KBM-7 (cell line): ENCODE measurements around the gene WIZ.

ENCODE experiments used
- DNase-seq: peaks from one replicate; pipeline ENCODE4 v3.0.0-alpha.2; 2015
- in situ Hi-C: fragments of 300-500 bp; cut with MboI; formaldehyde crosslinking; loops from 2 replicates; pipeline ENCODE4 v1.14.3; 2020; ENCODE audit warnings: low sequenced_read_pairs, low pct_unique_long_range_greater_than_20kb, mixed read lengths

The WIZ gene

DNA sequence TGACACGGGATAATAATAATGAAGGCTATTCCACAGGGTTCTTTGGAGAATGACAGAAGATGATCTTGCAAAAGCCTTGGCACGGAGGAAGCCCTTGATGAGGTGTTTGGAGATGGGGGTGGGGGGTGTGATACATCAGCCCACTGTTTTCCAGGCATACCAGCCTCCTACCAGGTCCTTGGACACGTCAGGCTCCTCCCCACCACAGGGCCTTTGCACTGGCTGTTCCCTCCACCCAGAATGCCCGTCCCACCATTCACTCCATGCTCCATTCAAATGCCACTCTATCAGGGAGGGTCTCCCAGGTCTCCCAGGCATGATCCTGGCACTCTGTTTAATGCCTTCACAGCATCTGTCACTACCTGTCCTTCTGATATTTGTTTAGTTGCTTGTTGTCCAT, 2.7 kb downstream of the WIZ start:
- in situ Hi-C loops, result no loop called here
- DNase-seq, result no peak

DNA sequence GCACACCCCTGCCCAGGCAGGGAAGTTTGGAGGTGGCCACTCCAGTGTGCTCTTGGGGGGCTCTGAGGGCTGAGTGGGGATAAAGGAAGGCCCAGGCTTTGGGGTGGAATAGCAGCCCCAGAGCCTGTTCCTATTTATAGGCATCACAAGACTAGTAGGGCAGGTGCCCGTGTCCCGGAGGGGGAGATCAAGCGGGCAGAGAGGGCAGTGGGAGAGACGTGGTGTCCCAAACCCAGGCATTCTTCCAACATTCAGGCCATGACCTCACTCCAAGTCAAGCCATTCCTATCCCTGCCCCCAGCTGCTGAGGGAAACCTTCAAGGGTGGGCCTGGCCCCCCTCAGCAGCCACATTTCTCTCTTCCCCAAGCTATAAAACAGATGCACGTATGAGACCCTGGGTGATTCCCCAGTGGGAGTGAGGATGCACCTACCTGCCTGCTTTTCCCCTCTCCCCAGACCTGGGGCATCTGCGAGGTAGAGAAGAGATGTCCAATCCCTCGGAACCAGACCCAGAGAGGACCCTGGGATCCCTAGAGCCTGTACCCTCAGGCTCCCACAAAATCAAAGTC, 3.9 kb downstream of the WIZ start:
- DNase-seq, result no peak
- in situ Hi-C loops, result no loop called here

DNA sequence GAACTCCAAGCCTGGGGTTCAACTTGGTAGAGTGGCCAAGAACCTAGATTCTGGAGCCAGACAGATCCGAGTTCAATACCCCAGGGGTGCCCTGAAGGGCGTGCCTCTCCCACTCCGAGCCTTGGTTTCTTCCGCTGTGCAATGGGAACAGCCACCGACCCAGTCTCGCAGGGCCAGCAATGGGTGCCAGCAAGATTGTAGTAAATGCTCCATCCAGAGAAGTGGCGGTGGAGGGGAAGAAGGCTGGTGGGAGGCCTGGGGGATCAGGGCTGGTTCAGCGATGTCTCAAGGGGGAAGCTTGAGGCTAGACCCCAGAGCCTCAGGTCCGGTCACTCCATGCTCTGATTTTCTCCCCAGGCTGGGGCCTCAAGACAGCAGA, 4.5 kb downstream of the WIZ start:
- in situ Hi-C loops, result no loop called here
- no peak for DNase-seq

DNA sequence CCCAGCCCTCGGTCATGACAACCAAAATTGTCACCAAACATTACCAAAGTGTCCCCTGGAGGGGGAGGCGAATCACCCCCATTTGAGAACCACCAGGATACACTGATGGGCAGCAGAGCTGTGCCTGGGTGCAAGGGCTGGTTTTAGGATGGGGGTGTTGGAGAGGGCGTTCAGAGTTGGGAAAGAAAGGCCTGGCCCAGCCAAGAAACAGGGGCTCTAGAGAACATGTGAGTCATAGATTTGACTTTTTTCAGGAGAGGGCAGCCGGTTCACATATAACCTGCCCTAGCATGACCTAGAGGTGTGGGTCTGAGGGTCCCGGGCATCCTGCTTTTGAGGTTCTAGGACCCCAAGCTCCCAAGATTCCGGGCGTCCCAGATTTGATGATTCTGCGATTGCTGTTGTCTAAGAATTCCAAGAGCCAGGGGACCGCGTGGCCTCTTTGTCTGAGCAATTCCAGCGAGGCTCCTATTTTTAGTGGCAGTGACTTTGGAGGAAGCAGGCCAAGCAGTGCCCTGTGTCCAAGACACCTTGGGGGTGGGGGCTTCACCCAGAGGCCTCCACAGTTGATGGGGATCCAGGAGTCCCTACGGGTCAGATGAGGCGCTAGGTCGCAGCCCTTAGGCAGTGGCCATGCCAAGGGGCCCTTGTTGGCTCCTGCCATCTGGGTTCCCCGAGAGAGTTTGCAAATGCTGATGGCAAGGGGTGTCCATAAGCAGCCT, 5.1 kb downstream of the WIZ start:
- no peak for DNase-seq
- in situ Hi-C loops, result no loop called here

DNA sequence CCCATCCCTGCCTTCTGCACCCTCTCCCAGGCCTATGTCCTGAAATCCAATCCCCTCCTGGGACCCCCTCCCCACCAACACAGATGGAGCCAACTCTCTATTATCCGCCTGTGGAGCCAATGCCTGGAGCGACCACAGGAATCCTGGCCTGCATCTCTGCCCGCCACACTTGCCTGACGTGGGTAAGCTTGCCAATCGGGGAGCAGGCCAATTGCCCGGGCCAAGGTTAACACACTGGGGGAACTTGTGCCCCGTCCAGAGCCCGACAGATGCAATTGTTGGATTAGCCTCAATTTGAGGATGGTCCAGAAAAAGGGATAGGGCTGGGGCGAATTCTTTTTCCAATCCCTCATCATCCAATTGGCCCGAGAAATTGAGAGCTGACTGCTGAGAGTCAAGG, 5.9 kb downstream of the WIZ start:
- in situ Hi-C loops, result no loop called here
- DNase-seq, result no peak

DNA sequence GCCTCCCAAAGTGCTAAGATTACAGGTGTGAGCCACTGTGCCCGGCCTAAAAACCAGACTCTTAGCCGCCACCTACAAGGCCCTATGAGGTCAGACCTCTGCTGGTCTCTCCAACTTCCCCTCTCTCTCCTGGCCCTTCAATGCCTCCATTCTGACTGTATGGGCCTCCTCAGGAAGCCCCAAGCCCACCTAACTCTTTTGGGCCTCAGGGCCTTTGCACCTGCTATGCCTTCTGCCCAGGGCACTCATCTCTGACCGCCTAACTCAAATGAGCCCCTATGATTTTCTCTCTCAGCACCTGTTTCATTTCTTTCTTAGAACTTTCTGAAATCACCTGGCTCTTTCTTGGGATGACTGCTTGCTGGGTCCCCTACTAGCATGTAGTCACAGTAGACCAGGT, 6.4 kb downstream of the WIZ start:
- no peak for DNase-seq

DNA sequence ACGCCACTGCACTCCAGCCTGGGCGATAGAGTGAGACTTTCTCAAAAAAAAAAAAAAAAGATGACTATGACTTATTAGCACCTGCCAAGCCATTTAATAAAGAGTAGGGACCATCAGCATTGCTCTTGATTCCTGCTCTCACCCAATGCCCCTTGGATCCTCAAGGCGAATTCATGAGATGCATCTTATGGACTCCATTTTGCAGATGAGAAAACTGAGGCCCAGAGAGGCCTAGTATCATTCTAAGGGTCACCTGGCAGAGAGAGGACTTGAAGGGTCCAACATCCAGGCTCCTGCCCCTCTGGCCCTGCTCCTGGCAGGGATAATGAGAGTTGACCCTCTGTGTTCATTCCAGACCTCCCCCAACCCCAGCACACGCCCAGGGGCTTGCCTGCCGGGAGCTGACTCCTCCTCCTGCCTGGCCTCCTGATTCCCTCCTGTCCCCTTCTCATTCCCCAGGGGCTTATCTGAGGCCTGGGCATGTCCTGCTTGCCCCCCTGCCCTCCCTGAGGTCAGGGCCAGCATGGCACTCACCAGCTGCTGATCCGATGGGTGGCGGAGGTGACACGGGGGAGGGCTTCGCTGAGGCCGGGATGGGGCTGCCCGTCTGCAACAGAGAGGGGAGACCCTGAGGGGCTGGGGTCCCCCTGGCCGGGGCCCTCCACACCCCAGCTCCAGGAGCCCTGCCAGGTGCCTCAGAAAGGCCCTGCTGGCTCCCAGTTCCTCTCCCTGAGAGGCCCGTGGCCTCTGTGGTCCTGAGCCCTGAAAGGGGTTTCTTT, 7.4 kb downstream of the WIZ start:
- DNase-seq, result no peak
- in situ Hi-C loops, result no loop called here

More for the DNA sequence above, 6.4 kb downstream of the WIZ start:
- in situ Hi-C loops, result no loop called here

DNA sequence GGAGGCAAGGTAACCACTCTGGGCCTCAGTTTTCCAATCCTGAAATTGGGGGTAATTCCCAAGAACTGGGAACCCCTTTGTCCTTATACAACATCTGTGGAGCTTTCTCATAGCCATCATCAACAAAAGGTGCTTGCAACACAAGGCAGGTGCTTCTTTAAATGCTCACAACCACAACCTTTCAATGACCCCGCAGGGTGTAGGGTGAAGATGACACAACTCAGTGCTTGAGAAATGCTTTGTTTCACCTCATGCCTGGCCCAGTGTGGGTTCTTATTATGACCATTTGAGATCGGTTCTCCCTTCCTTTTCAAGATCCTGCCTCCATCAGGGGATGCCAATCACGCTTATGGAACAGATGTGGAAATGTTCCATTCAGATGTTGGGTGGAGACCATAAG, 8.4 kb downstream of the WIZ start:
- in situ Hi-C loops, result no loop called here
- no peak for DNase-seq

DNA sequence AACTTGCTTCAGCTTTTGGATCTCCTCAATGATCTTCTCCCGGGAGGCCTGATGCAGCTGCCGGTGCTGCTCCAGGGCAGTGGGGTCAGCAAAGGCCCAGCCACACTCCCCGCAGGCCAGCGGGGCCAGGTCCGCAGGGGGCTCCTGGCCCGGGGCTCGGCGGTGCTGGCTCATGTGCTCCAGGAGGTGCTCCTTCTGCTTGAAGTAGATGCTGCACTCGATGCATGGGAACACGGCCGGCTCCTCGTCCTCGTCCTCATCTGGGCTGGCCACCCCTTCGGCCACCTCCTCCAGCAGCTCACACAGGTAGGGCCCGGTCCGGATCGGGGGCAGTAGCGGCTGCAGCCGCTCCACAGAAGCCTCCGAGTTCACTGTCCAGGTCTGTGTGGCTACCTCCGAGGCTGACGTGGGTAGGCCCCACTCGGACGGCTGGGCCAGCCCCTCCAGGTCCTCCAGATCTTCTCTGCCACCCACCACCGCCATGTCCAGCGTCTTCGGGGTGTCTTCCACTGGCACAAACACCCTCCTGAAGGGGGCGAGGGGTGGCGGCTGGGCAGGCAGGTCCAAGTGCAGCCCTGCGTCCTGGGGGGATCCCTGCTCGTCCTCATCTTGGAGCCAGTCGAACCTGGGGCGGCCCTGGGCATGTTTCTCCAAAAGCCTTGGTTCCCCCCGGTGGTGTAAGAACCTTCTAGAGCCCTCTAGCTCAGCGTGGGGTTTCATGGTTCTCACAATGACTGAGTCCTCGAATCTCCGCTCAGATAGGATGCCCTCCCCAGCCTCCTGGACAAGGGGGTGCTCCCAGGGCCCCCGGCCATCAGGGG, 9.7 kb downstream of the WIZ start:
- DNase-seq, result no peak
- in situ Hi-C loops, result no loop called here

DNA sequence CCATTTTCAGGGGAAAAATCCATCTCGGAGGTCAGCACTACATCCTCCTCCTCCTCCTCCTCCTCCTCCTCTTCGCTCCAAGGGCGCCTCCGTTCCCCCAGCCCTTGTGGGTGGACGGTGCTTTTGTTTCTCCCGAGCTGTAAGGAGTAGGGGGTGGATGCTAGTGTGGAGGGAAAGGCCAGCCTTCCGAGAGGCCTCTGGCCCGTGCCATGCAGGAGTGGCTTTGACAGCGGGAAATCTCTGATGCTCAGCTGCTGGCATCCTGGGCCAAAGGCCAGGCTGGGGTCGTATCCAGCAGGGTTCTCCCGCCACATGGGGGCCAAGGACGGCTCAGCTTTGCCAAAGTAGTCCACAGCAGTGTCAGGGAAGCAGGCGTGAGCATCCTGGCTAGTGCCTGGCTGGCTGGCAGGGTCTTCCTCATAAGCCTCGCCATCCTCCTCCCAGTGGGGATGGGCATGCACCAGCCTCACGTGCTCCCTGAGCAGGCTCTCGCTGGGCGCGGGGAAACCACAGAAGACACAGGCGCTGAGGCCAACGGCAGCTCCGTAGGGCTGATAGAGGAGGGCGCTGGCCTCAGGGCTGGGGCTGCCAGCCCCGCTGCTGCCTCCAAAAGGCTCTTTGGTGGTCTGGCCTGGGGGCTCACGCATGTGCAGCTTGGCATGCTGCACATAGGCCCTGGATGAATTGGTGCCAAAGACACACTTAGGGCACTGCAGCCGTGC, 10.5 kb downstream of the WIZ start:
- DNase-seq, result no peak
- in situ Hi-C loops, result no loop called here

DNA sequence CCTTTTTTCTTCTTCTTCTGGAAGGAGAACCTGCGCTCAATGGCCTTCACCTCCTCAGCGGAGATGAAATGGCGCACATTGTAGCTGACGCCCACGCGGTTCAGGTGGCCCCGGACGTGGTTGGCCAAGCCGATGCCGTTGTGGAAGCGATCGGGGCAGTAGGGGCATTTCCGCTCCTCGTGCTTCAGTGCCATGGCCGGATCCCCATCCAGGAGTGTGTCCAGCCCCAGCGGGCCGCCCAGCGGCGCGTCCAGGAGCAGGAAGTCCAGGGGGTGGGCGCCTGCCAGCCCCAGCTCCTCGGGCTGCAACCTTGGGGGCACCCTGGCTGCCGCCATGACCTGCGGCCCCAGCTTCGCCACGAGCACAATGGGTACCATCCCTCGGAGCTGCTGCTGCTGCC, 11.2 kb downstream of the WIZ start:
- no peak for DNase-seq
- in situ Hi-C loops, result no loop called here

DNA sequence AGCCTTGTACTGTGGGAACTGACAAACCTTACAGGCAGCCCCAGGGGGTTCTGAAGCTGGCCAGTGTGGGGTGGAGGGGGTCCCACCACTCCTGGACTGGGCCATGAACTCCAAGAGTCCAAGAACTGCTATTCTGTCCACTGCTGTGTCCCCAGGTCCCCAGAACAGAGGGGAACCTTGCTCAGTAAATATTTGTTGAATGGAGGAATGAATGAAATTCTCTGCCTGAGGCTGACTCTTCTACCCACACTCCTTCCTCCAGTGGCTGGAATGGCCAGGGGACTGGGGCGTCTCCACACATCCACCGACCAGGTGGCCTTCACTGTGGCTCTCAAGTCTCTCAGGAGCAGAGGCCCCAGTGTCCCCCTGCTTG, 11.6 kb downstream of the WIZ start:
- no peak for DNase-seq
- in situ Hi-C loops, result no loop called here

DNA sequence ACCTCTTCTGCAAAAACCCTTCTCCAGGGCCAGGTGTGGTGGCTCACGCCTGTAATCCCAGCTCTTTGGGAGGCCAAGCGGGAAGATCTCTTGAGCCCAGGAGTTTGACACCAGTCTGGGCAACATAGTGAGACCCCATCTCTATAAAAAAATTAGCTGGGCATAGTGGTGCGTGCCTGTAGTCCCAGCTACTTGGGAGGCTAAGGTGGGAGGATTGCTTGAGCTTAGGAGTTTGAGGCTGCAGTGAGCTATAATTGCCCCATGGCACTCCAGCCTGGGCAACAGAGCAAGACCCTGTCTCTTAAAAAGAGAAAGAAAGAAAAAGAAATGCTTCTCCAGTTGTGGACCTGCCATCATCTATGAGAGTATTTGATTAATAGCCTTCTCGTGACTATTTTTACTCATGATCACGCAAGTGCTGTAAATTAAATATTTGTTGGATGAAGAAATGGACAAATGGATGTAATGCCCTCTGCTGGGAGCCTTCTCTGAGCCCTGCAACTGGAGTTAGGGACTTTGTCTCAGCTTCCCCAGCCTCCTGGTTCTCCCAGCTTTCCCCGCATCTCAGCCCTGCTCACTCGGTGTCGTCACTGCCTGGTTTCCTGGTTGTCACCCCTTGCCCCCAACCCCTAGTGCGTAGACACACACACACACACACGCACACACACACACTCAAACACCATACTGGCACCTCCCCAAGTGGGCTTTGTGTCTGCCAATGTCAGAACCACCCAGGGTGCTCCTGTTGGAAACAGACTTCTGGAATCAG, 12.2 kb downstream of the WIZ start:
- in situ Hi-C loops, result no loop called here
- no peak for DNase-seq

DNA sequence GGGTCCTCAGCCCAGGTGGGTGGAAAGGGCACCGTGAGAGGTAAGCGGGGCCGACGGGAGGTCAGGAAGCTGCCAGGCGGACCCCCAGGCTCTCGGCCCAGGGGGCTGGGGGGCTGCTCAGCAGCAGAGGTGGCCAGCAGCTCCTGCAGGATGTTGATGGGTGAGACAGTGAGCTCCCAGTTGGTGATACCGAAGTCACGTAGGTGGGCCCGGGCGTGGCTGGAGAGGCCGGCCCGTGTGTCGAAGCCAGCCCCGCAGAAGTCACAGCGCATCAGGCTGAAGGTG, 13.0 kb downstream of the WIZ start:
- in situ Hi-C loops, result no loop called here
- no peak for DNase-seq

DNA sequence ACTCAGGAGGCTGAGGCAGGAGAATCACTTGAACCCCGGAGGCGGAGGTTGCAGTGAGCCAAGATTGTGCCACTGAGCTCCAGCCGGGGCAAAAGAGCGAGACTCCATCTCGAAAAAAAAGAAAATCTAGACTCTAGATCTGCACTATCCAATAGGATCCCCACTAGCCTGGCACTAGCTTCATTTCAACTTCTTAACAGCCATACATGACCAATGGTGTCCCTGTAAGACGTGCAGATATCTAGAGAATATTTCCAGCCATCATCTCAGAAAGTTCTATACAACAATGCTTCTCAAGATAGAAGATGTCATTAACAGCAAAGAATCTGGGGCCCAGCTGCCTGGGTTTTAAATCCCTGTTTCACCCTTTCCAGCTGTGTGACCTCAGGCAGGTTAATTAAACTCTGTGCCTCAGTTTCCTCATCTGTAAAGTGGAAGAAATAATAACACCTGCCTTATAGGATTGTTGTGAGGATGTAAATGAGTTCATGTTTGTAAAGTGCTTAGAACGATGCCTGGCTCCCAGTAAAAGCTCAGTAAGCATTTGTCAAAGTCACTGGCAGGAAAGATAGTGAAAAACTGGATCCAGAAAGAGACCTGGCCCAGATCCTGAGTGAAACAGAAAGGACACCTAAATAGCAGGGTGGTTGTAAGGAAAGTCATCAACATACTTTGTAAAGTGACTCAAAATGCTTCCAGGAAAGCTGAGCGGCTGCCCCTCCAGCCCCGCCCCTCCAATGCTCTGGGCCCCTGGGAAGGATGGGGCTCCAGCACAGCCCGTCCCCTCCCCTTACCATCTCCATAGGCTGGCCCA, 13.5 kb downstream of the WIZ start:
- no peak for DNase-seq
- in situ Hi-C loops, result no loop called here

DNA sequence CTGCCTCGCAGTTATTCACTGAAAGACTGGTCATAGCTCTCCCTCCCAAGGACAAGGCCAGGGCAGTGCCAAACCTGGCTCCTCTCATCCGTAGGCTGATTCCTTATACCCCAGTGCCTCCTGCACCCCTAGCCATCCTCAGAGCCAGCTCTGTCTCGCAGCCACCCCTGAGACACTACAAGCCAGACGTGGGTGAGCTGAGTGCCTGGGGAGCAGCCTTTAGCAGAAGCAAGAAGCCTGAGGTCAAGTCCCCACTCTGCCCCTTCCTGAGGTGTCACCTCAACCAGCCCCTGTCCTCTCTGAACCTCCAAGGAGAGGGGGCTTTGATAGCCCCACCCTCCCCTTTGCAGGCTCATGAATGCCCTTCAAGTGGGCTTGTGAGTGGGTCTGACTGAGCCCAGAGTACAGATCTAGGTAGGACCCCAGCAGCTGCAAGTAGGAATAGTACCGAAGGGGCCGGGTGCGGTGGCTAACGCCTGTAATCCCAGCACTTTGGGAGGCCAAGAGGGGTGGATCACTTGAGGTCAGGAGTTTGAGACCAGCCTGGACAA, 16.2 kb downstream of the WIZ start:
- in situ Hi-C loops, result no loop called here

DNA sequence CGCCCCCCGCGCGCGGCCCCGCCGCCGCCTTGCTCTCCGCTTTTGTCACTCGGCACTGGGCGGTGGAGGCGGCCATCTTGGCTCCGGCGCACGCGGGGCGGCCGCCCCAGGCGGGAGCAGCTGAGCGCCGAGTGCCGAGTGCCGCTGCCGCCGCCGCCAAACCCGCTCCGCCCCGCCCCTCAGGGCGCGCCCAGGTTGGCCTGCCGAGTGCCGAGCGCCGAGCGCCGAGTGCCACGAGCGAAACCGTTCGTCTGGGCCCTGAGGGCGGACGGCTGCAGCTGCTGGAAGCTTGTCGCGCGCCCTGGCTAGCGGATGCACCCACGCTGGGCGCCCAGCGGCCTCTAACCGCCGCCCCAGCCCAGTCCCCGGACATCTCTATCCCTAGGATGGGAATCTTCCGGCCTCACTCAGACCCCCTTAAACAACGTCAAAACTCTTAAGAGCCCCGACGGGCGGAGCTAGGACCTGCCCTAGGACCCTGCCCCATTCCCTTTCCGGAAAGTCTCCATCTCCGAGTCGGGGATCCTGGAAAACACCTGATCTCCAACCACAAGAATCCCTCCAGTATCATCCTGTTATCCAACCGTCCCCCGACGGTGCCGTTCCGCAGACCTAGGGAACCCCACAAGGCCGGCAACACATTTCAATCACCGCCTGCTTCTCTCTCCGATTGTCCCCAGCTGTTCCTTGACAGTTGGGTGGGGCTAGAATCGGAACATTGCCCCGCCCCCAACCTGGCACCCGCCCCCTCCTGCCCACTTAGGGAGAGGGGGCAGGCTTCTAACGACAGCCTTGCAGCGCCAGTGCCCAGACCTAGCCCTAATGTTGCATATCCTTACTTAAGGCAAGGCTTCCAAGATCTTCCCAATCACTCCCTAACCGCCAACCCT, 16.9 kb downstream of the WIZ start:
- peak; percentile 86 for DNase-seq
- in situ Hi-C loops, result no loop called here

More for the DNA sequence above, 16.2 kb downstream of the WIZ start:
- no peak for DNase-seq
